Endothelial cell (in vitro differentiated cells): ENCODE data around the gene AIF1. TPM values are rescaled to one million over a fixed set of nuclear protein-coding genes. Genes with fewer than 3 reads are reported as not detected.

ENCODE experiments used
- DNase-seq: peaks from one replicate; pipeline ENCODE4 v3.0.0; 2021; ENCODE audit warnings: low spot score
- H3K27ac Mint-ChIP-seq: one replicate; pipeline ENCODE4 v1.8.0; 2021; ENCODE audit warnings: mixed read lengths, inconsistent platforms; ENCODE audit not compliant: unreplicated experiment
- H3K27me3 Mint-ChIP-seq: one replicate; pipeline ENCODE4 v1.8.0; 2021; ENCODE audit warnings: mild to moderate bottlenecking, moderate library complexity, mixed read lengths, inconsistent platforms; ENCODE audit not compliant: unreplicated experiment
- H3K36me3 Mint-ChIP-seq: one replicate; pipeline ENCODE4 v1.8.0; 2021; ENCODE audit warnings: mild to moderate bottlenecking, low read depth, mixed read lengths, inconsistent platforms; ENCODE audit not compliant: unreplicated experiment
- H3K4me1 Mint-ChIP-seq: one replicate; pipeline ENCODE4 v1.8.0; 2021; ENCODE audit warnings: mild to moderate bottlenecking, mixed read lengths, inconsistent platforms; ENCODE audit not compliant: unreplicated experiment
- H3K4me3 Mint-ChIP-seq: one replicate; pipeline ENCODE4 v1.8.0; 2021; ENCODE audit warnings: mild to moderate bottlenecking, mixed read lengths, inconsistent platforms; ENCODE audit not compliant: unreplicated experiment
- H3K9me3 Mint-ChIP-seq: one replicate; pipeline ENCODE4 v1.8.0; 2021; ENCODE audit warnings: mixed read lengths, inconsistent platforms; ENCODE audit not compliant: unreplicated experiment
- CTCF ChIP-seq: fragments of 200-600 bp; sonication (generic); IDR thresholded peaks from one replicate; pipeline ENCODE4 v1.5.0; 2021; ENCODE audit warnings: antibody characterized with exemption; ENCODE audit not compliant: unreplicated experiment
- total RNA-seq: library from RNA; stranded (reverse); fragmentation: NEBNext Ultra II Directional; extraction: Animal tissue kit (Norgen Biotek cat#: 25700); gene quantifications from one replicate; pipeline ENCODE4 v1.2.1, GENCODE V29; 2021; ENCODE audit not compliant: unreplicated experiment

Gene AIF1
- total RNA-seq, 1 donor from 2014 or later = 22.8 TPM

GRCh38 chr6:31579119-31579505 lies 35.9 kb upstream of the AIF1 start:
- Mint-ChIP-seq H3K27ac (no peak overlapping the region), H3K4me3 (no peak overlapping the region), H3K9me3 (no peaks in the 10 kb centered on the region), H3K36me3 (no peaks in the 10 kb centered on the region), H3K4me1 (peaks cover 15% of the 10 kb centered on the region), H3K27me3 (peaks cover 11% of the 10 kb centered on the region)
- TF ChIP-seq CTCF = no peak
- DNase-seq = no peak

GRCh38 chr6:31579546-31580437 lies 35.2 kb upstream of the AIF1 start:
- H3K27me3 Mint-ChIP-seq = peaks cover 11% of the 10 kb centered on the region
- no peaks in the 10 kb centered on the region for H3K9me3 Mint-ChIP-seq
- peaks cover 12% of the 10 kb centered on the region for H3K4me1 Mint-ChIP-seq
- no peak for DNase-seq
- no peak overlapping the region for H3K27ac Mint-ChIP-seq
- TF ChIP-seq CTCF = no peak
- no peaks in the 10 kb centered on the region for H3K36me3 Mint-ChIP-seq
- H3K4me3 Mint-ChIP-seq = peak overlapping the region; percentile 79

- no peak for TF ChIP-seq CTCF
- no peaks in the 10 kb centered on the region for H3K9me3 Mint-ChIP-seq
- DNase-seq = no peak
- no peaks in the 10 kb centered on the region for H3K36me3 Mint-ChIP-seq
- H3K27ac Mint-ChIP-seq = no peak overlapping the region
- peak overlapping the region; percentile 79 for H3K4me3 Mint-ChIP-seq
- H3K4me1 Mint-ChIP-seq = peaks cover 9% of the 10 kb centered on the region
- H3K27me3 Mint-ChIP-seq = peaks cover 11% of the 10 kb centered on the region
These were observed 34.6 kb upstream of the AIF1 start for GRCh38 chr6:31580438-31580740.

- Mint-ChIP-seq H3K4me1 (peaks cover 15% of the 10 kb centered on the region), H3K4me3 (peak overlapping the region; percentile 96), H3K36me3 (no peaks in the 10 kb centered on the region), H3K9me3 (no peaks in the 10 kb centered on the region), H3K27me3 (peaks cover 11% of the 10 kb centered on the region), H3K27ac (no peak overlapping the region)
- DNase-seq = peak; percentile 89
- peak; percentile 83 for TF ChIP-seq CTCF
These were observed 34.1 kb upstream of the AIF1 start for GRCh38 chr6:31580807-31581433.
